ENCODE measurements around the gene STARD5. TPM values are rescaled to one million over a fixed set of nuclear protein-coding genes. Genes with fewer than 3 reads are reported as not detected.

The STARD5 gene
- total and polyA plus RNA-seq, 8 donors = 1.1 to 4.0 (median 2.1) TPM

DNA sequence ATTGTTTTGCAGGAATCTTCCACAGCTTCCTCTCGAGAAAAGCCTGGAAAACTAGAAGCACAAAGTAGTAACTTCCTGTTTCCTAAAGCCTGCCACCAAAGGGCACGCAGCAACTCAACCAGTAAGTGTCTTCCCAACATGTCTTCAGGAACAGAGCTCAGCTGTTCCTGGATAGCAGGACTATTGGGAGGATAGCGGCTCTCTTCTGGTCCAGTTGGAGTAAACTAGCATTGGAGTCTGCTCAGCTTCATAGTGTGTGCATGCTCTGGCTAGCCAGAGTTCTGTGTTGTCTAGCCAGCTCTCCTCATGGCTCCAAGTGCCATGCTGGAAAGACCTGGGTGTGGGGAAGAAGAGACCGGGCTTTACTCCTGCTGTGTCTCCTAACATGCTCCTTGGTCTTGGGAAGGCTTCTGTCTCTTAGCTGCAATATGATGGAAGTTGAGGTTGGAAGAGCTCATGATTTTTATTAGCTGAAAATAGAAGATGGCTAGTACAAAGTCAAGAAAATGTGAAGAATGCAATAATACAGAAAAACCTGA is 64.1 kb downstream of the STARD5 start:
- no peaks in the 10 kb centered on the region for H3K9me3 ChIP-seq
- 78 to 79% methylated on average over 4 of the region's 4 CpGs for WGBS, 2 donors
- H3K27me3 ChIP-seq = no peaks in the 10 kb centered on the region
- ATAC-seq (no peak), DNase-seq (no peak), FAIRE-seq (no peak)
- H3K27ac ChIP-seq = no peak overlapping the region
- intact Hi-C loops (cut with DNase I) = loop anchor here in 1 of 3 donors (10.0 kb wide), 1 partner anchor 155 kb away; no protein-coding TSS in a partner anchor
- no peak overlapping the region for H3K4me3 ChIP-seq
- TF ChIP-seq, protein P1, sequence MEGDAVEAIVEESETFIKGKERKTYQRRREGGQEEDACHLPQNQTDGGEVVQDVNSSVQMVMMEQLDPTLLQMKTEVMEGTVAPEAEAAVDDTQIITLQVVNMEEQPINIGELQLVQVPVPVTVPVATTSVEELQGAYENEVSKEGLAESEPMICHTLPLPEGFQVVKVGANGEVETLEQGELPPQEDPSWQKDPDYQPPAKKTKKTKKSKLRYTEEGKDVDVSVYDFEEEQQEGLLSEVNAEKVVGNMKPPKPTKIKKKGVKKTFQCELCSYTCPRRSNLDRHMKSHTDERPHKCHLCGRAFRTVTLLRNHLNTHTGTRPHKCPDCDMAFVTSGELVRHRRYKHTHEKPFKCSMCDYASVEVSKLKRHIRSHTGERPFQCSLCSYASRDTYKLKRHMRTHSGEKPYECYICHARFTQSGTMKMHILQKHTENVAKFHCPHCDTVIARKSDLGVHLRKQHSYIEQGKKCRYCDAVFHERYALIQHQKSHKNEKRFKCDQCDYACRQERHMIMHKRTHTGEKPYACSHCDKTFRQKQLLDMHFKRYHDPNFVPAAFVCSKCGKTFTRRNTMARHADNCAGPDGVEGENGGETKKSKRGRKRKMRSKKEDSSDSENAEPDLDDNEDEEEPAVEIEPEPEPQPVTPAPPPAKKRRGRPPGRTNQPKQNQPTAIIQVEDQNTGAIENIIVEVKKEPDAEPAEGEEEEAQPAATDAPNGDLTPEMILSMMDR (IDR thresholded peaks at IDR 0.05) = no peak
- H3K36me3 ChIP-seq = no peaks in the 10 kb centered on the region
- H3K4me1 ChIP-seq = no peaks in the 10 kb centered on the region

Other genes with a start within 250 kb of the STARD5 start
- under 1 TPM in 5 of 6 donors, not detected in 1; 0.14 to 0.25 (median 0.17) TPM for gene CFAP161, start 189.9 kb downstream of the STARD5 start, total RNA-seq
- under 1 TPM; 0.08 to 0.12 TPM for gene CFAP161, start 189.9 kb downstream of the STARD5 start, polyA plus RNA-seq
- gene IL16, start 127.3 kb downstream of the STARD5 start, total RNA-seq = 1 to 10 TPM in 5 of 6 donors, under 1 TPM in 1; 0.79 to 7.0 (median 2.6) TPM
- gene IL16, start 127.3 kb downstream of the STARD5 start, polyA plus RNA-seq = 1 to 10 TPM; 2.2 to 2.5 TPM
- gene TMC3, start 50.1 kb upstream of the STARD5 start, total RNA-seq = under 1 TPM in 1 of 6 donors, not detected in 5; 0.03 TPM
- under 1 TPM in 1 of 2 donors, not detected in 1; 0.05 TPM for gene TMC3, start 50.1 kb upstream of the STARD5 start, polyA plus RNA-seq